Measurements from ENCODE around the gene GABRG3.

GABRG3 gene

DNA sequence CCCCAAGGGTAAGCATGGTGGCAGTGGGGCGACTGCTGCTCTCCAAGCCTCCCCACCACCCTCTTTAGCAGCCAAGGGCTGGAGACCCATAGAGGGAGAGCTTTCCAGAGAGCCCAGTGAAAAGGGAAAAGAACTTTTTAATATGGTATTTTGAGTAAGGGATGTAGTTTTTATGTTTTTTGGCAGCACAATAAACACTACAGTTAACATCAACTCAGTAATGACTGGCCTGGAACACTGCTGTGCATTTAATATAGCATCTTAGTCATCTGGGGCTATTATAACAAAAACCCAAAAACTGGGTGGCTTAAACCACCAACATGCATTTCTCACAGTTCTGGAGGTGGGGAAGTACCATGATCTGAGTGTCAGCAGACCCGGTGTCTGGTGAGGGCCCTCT lies 495.8 kb downstream of the GABRG3 start:
- no peak overlapping the region for H3K4me3 ChIP-seq (ENCODE audit: control insufficient read depth, low read depth, low read length)

GRCh38 chr15:27468151-27468591 lies 497.2 kb downstream of the GABRG3 start:
- TF ChIP-seq, protein P1, sequence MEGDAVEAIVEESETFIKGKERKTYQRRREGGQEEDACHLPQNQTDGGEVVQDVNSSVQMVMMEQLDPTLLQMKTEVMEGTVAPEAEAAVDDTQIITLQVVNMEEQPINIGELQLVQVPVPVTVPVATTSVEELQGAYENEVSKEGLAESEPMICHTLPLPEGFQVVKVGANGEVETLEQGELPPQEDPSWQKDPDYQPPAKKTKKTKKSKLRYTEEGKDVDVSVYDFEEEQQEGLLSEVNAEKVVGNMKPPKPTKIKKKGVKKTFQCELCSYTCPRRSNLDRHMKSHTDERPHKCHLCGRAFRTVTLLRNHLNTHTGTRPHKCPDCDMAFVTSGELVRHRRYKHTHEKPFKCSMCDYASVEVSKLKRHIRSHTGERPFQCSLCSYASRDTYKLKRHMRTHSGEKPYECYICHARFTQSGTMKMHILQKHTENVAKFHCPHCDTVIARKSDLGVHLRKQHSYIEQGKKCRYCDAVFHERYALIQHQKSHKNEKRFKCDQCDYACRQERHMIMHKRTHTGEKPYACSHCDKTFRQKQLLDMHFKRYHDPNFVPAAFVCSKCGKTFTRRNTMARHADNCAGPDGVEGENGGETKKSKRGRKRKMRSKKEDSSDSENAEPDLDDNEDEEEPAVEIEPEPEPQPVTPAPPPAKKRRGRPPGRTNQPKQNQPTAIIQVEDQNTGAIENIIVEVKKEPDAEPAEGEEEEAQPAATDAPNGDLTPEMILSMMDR (conservative IDR thresholded peaks at IDR 0.05; ENCODE audit: control insufficient read depth, insufficient read depth, low read depth, low read length), result no peak
- no peak for DNase-seq (ENCODE audit: low read depth)
- no peak overlapping the region for H3K4me3 ChIP-seq (ENCODE audit: control insufficient read depth, low read depth, low read length)

More for the DNA sequence above, 495.8 kb downstream of the GABRG3 start:
- TF ChIP-seq, protein P1 (conservative IDR thresholded peaks at IDR 0.05; ENCODE audit: control insufficient read depth, insufficient read depth, low read depth, low read length), result no peak
- DNase-seq (ENCODE audit: low read depth), result no peak

- TF ChIP-seq, protein P1 (conservative IDR thresholded peaks at IDR 0.05; ENCODE audit: control insufficient read depth, insufficient read depth, low read depth, low read length), result no peak
- no peak overlapping the region for H3K4me3 ChIP-seq (ENCODE audit: control insufficient read depth, low read depth, low read length)
- no peak for DNase-seq (ENCODE audit: low read depth)
Measured at GRCh38 chr15:27473845-27474244, 502.9 kb downstream of the GABRG3 start.

DNA sequence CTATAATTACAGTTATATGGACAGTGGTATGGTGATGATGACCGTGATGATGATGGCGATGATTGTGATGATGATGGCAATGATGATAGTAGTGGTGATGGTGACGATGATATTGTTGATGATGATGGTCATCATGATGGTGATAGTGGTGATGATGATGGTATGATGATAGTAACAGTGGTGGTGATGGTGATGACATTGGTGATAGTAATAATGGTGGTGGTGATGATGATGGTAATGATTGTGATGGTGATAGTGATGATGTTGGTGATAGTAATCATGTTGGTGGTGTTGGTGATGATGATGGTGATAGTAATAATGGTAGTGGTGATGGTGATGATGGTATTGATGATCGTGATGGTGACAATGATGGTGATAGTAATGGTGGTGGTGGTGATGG lies 504.4 kb downstream of the GABRG3 start:
- no peak for DNase-seq (ENCODE audit: low read depth)
- no peak overlapping the region for H3K4me3 ChIP-seq (ENCODE audit: control insufficient read depth, low read depth, low read length)
- TF ChIP-seq, protein P1 (conservative IDR thresholded peaks at IDR 0.05; ENCODE audit: control insufficient read depth, insufficient read depth, low read depth, low read length), result no peak

GRCh38 chr15:27479296-27480140 lies 508.5 kb downstream of the GABRG3 start:
- TF ChIP-seq, protein P1 (conservative IDR thresholded peaks at IDR 0.05; ENCODE audit: control insufficient read depth, insufficient read depth, low read depth, low read length), result no peak
- no peak overlapping the region for H3K4me3 ChIP-seq (ENCODE audit: control insufficient read depth, low read depth, low read length)
- DNase-seq (ENCODE audit: low read depth), result no peak

DNA sequence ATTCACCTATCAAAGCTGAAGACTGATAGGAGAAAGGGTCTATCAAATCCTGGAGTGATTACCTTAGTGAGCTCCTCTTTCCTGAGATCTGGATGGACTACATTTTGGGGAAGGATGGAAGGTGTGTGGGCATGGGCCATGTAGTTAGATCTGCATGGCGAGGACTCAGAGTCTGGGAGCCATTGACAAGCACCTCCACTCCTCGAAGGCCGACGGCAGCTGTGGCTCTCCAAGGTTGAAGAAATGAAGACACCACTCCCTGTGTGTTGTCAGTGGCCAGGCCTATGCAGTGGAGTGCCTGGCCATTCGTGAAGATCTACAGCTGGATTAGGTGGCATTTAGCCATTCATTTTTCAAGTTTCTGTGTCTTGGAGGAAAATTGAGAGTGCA lies 509.2 kb downstream of the GABRG3 start:
- H3K4me3 ChIP-seq (ENCODE audit: control insufficient read depth, low read depth, low read length), result no peak overlapping the region
- TF ChIP-seq, protein P1 (conservative IDR thresholded peaks at IDR 0.05; ENCODE audit: control insufficient read depth, insufficient read depth, low read depth, low read length), result no peak
- DNase-seq (ENCODE audit: low read depth), result no peak
